NCI-H2107 treated with DMSO at 0.1 percent for 48 hours (cell line): ENCODE data around the gene GOLGA7B.

ENCODE experiments used
- DNase-seq: peaks from one replicate; lab custom pipeline; 2025; ENCODE audit not compliant: unreplicated experiment; lab: John Stamatoyannopoulos, UW

The GOLGA7B gene

DNA sequence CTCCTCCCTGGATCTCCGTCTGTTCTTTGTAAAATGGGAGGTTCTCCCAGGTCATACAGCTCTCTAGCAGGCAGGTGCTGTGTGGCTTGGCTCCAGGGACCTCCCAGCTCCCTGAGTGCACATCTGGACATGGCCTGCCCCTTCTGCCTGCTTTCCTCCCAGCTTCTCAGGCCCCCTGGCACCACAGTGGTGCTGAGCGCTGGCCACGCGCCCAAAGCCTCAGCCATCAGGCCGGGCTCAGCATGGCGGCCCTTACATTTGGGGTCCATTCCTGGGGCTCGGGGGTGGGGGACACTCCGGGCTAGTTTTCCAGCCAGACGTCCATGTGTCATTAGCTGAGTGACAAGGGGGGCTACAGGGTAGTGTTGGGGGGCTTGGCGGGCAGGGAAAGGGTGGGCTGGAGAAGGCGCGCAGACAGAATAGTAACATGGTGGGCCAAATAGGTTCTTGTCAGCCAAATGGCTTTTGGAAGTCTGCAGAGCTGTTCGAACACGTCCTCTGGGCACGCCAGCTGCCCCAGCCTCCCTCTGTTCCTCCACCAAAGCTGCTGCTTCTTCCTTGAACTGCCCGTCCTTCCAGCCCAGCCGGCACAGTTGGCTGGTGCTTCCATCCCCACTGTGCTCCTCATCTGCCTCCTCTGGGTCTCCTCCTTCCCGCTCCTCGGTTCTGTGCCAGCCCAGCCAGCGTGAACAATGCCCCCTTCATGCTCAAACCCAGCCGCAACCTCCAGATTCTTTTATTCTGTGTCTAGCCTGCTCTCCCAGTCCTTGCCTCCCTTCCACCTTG lies 65.9 kb downstream of the GOLGA7B start:
- DNase-seq, result no peak

DNA sequence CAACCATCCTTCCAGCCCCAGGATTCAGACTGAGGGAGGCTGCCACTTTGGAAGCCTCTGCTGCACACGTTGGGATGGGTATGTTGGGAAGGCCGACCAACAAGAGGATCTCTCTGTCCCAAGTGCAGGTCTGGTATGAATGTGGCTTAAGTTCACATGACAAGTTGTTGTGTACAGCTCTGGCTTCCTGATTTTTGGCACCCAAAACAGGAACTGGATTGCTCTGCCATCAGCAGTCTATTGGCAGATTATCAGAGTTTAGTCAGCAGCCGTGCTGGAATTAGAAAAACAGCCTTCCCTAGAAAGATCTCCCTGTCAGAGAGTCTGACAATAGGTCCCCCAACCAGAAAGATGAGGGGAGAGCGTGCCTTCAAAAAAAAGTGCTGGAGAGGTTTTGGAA lies 66.9 kb downstream of the GOLGA7B start:
- DNase-seq, result no peak

DNA sequence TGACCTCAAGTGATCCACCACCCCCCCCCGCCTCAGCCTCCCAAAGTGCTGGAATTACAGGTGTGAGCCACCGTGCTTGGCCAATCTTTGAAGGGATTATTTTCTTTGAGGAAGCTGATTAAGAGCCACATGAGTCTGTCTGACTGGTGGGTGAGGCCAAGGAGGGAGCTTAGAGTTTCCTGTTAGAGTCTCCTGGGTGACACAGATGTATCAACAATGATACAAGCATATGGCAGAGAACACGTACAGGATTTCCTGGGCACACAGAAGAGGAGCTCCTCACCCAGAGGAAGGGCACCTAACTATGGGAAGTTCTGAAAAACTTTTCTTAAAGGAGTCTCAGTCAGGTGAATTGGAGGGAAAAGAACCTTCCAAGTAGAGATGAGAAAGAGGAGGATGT lies 69.4 kb downstream of the GOLGA7B start:
- DNase-seq, result no peak

DNA sequence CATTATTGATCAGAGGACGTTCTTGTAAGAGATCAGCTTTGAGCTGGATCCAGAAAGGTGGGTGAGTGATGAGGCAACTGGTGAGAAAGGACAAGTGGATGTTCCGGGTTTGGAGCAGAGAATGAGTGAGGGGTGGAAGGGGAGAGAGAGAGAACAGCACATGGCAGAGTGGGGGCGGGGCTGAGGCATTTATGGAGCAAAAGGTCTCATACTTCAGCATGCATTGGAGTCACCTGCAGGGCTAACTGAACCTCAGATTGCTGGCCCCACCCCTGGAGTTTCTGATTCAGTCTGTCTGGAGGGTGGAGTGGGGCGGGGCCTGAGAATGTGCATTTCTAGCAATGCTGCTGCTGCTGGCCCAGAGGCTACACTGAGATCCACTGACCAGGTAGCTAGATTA lies 71.2 kb downstream of the GOLGA7B start:
- no peak for DNase-seq
